NCI-H345 (cell line): ENCODE results near the gene CASP5.
"Not testable (repeated sequence)": the region's sequence is repeated elsewhere in the genome, so short reads cannot be mapped to it uniquely, and the experiment has no call there.

Experiments
- DNase-seq: peaks from one replicate; lab custom pipeline; 2025; lab: John Stamatoyannopoulos, UW

CASP5 gene

GRCh38 chr11:105023003-105023402, at the start of gene CASP5:
Gene CASP5 (minus strand): TSS chr11:105023168. CDS start chr11:105023136, 32 bp downstream.
- DNase-seq: no peak

GRCh38 chr11:105072080-105072479, 49.1 kb upstream of the CASP5 start:
- DNase-seq: not testable (repeated sequence)

GRCh38 chr11:105071089-105071732, 48.2 kb upstream of the CASP5 start:
- no peak for DNase-seq

GRCh38 chr11:105070306-105070705, 47.3 kb upstream of the CASP5 start:
- DNase-seq: no peak

GRCh38 chr11:105069749-105070148, 46.8 kb upstream of the CASP5 start:
- not testable (repeated sequence) for DNase-seq

- not testable (repeated sequence) for DNase-seq
These were observed 40.4 kb upstream of the CASP5 start for GRCh38 chr11:105063245-105063941.

- DNase-seq: no peak
These were observed 34.5 kb upstream of the CASP5 start for GRCh38 chr11:105057432-105057831.

GRCh38 chr11:105056446-105056845, 33.5 kb upstream of the CASP5 start:
- no peak for DNase-seq

GRCh38 chr11:105054723-105055493, 31.9 kb upstream of the CASP5 start:
- no peak for DNase-seq

GRCh38 chr11:105052487-105052886, 29.5 kb upstream of the CASP5 start:
- DNase-seq: no peak

- DNase-seq: no peak
These were observed 28.6 kb upstream of the CASP5 start for GRCh38 chr11:105051559-105051958.

- no peak for DNase-seq
These were observed 26.5 kb upstream of the CASP5 start for GRCh38 chr11:105049481-105049880.

GRCh38 chr11:105046898-105047579, 24.1 kb upstream of the CASP5 start:
- DNase-seq: no peak

- DNase-seq: no peak
These were observed 22.8 kb upstream of the CASP5 start for GRCh38 chr11:105045676-105046296.

- not testable (repeated sequence) for DNase-seq
These were observed 21.9 kb upstream of the CASP5 start, which contains the start of gene CARD16 for GRCh38 chr11:105044557-105045524. Gene CARD16 (minus strand): TSS chr11:105045335. CDS start chr11:105045297, 38 bp downstream.

GRCh38 chr11:105042178-105042577, 19.2 kb upstream of the CASP5 start:
- DNase-seq: no peak

- no peak for DNase-seq
These were observed 17.7 kb upstream of the CASP5 start for GRCh38 chr11:105040703-105041102.

GRCh38 chr11:105034813-105035620, 12.0 kb upstream of the CASP5 start, which contains the start of gene CASP1:
Gene CASP1 (minus strand): TSS chr11:105035144. CDS start chr11:105035113, 31 bp downstream.
- DNase-seq: no peak

GRCh38 chr11:105034388-105034787, 11.4 kb upstream of the CASP5 start:
- DNase-seq: not testable (repeated sequence)
